ENCODE data around the gene FBP2.
"Not testable (repeated sequence)": the region's sequence is repeated elsewhere in the genome, so short reads cannot be mapped to it uniquely, and the experiment has no call there.

Gene FBP2

DNA sequence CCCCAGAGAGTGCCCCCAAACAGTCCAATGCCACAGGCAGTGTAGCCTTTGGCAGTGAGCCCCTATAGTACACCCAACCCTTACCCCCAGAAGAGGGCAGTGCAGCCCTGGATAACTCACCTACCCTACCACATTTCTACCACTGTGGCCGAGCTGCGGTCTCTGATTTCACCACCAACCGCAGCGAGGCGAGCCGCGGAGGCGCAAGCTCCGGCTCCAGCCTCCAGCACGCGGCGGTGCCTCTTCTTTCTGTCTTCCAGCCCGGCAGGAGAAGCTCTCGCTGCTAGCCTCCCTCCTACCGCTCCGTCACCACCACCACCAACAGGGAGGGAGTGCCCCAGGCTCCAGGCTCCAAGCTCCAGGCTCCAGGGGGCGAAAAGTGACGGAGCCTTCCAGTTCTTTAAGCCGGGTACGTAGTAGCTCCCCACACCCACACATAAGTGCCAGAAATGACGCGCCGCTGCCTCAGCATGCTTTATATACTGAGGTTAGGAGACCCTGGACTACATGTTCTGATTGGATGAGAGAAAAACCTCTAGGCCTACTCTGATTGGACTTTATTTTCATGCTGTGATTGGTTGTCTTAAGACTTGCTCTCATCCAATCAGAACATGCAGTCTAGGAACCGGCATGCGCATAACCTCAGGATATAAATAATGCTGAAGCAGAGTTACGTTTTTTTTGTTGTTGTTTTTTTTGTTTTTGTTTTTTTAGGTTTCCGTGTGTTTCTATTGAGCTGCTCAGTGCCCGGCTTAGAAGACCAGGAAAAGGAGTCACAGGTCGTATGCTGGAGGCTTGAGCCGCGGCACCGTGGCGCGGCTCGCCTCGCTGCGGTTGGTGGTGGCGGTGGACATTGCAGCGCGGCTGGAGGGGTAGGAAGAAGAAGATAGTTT lies 38.9 kb downstream of the FBP2 start, which contains the start of gene PCAT7:
TSS of gene PCAT7 (plus strand) at position 645 of the 893 bp plus-strand sequence.
- peak within 1 kb of the TSS; percentile 74 for H3K27ac ChIP-seq (ENCODE audit: low read length)
- H3K4me1 ChIP-seq (ENCODE audit: control insufficient read depth, low read depth, low read length): peaks cover 4% of the 10 kb centered on the region
- H3K27me3 ChIP-seq (ENCODE audit: control insufficient read depth, insufficient read depth, low read length): no peaks in the 10 kb centered on the region
- peak within 1 kb of the TSS; percentile 87 for H3K4me3 ChIP-seq (ENCODE audit: low read length)
- H3K9ac ChIP-seq (ENCODE audit: low read length): peak within 1 kb of the TSS; percentile 88
- peaks cover 8% of the 10 kb centered on the region for H3K36me3 ChIP-seq (ENCODE audit: control insufficient read depth, low read depth, low read length)
- no peaks in the 10 kb centered on the region for H3K9me3 ChIP-seq (ENCODE audit: control insufficient read depth, low read depth, low read length)

DNA sequence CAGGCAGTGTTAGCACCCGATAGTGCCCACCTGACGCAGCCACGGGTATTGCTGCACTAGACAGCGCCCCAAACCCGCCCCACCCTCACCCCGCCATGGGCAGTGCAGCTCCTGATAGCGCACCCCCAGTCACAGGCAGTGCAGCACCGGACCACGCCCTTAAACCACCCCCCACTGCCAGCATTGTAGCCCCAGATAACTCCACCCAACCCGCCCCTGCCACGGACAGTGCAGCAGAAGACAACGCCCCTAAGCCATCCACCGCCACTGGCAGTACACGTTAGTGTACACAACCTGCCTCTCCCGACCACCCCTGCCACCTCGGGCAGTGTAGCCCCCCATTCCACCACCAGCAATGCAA lies 39.6 kb downstream of the FBP2 start:
- peaks cover 4% of the 10 kb centered on the region for H3K4me1 ChIP-seq (ENCODE audit: control insufficient read depth, low read depth, low read length)
- peaks cover 2% of the 10 kb centered on the region for H3K36me3 ChIP-seq (ENCODE audit: control insufficient read depth, low read depth, low read length)
- H3K27ac ChIP-seq (ENCODE audit: low read length): no peak overlapping the region
- H3K9me3 ChIP-seq (ENCODE audit: control insufficient read depth, low read depth, low read length): no peaks in the 10 kb centered on the region
- peak overlapping the region; percentile 87 for H3K4me3 ChIP-seq (ENCODE audit: low read length)
- no peaks in the 10 kb centered on the region for H3K27me3 ChIP-seq (ENCODE audit: control insufficient read depth, insufficient read depth, low read length)
- peak overlapping the region; percentile 88 for H3K9ac ChIP-seq (ENCODE audit: low read length)

DNA sequence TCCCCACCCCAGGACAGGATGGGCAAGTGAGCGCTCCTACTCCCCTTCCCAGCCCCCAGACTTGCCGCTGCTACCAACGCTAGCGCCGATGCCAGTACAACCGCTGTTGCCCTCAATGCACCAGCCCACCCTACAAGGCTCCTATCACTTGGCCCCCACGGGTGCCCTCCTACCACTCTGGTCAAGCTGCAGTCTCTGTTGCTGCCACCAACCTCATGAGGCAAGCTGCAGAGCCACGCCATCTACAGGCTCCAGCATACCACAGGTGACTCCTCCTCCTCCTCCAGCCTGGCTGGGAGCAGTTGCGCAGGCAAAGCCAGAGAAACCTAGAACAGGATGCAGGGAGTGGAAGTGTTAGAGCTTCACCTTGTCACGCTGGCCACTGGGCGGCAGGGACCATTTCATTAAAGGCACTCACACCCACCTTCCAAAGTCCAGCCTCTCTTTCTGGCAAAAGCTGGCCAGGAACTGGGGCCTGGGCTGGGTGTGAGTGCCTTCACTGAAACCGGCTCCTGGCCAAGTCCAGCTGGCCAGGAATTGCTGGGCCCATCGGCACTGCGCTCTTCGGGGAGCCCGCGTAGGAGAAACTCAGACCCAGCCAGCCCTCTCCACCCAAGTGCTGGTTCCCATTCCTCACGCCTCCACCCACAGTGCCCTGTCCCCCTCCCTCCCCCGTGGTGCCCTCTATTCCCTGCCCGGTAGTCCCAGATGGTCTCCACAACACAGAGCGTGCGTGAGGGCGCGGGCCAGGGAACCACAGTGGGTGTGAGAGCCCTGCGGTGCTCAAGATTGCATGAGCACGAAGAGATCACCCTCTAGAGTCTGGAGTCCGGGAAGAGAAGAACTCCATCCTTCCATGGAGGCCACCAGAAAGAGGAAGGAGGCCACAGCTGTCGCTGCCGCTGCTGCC lies 40.3 kb downstream of the FBP2 start:
- Histone ChIP-seq H3K4me1 (ENCODE audit: control insufficient read depth, low read depth, low read length) (peaks cover 4% of the 10 kb centered on the region), H3K4me3 (ENCODE audit: low read length) (no peak overlapping the region), H3K9ac (ENCODE audit: low read length) (no peak overlapping the region), H3K27me3 (ENCODE audit: control insufficient read depth, insufficient read depth, low read length) (no peaks in the 10 kb centered on the region), H3K36me3 (ENCODE audit: control insufficient read depth, low read depth, low read length) (no peaks in the 10 kb centered on the region), H3K9me3 (ENCODE audit: control insufficient read depth, low read depth, low read length) (no peaks in the 10 kb centered on the region), H3K27ac (ENCODE audit: low read length) (no peak overlapping the region)

DNA sequence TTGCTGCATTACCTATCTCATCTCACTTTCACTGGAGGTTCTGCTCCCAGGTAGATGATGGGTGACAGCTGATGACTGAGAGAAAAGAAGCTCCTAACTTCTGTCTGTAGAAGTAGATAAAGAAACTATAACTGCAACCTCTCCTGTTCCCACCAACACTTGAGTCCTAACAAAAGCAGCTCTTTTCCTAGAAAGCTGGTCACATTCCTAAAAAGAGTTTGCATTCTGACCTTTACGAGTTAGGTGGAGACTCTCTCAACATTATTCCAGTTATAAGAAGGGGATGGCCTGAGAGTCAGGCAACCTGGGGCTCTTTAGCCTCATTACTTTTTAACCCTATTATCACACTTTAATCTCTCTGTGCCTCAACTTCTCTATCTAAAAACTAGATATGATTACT lies 47.7 kb downstream of the FBP2 start:
- Histone ChIP-seq H3K9me3 (ENCODE audit: control insufficient read depth, low read depth, low read length) (no peaks in the 10 kb centered on the region), H3K36me3 (ENCODE audit: control insufficient read depth, low read depth, low read length) (no peaks in the 10 kb centered on the region), H3K27me3 (ENCODE audit: control insufficient read depth, insufficient read depth, low read length) (no peaks in the 10 kb centered on the region), H3K27ac (ENCODE audit: low read length) (no peak overlapping the region), H3K4me3 (ENCODE audit: low read length) (no peak overlapping the region), H3K4me1 (ENCODE audit: control insufficient read depth, low read depth, low read length) (no peaks in the 10 kb centered on the region), H3K9ac (ENCODE audit: low read length) (no peak overlapping the region)

DNA sequence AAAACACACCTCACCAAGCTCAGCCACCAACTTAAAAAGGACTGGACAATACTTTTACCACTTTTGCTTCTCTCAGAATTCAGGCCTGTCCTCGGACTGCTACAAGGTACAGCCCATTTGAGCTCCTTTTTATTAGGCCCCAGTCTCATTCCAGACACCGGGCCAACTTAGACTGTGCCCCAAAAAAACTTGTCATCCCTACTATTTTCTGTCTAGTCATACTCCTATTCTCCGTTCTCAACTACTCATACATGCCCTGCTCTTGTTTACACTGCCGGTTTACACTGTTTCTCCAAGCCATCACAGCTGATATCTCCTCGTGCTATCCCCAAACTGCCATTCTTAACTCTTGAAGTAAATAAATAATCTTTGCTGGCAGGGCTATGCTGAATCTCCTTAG lies 49.3 kb downstream of the FBP2 start:
- H3K9ac ChIP-seq (ENCODE audit: low read length); H3K4me3 ChIP-seq (ENCODE audit: low read length); H3K27me3 ChIP-seq (ENCODE audit: control insufficient read depth, insufficient read depth, low read length); H3K27ac ChIP-seq (ENCODE audit: low read length); H3K4me1 ChIP-seq (ENCODE audit: control insufficient read depth, low read depth, low read length); H3K36me3 ChIP-seq (ENCODE audit: control insufficient read depth, low read depth, low read length); H3K9me3 ChIP-seq (ENCODE audit: control insufficient read depth, low read depth, low read length): not testable (repeated sequence)

DNA sequence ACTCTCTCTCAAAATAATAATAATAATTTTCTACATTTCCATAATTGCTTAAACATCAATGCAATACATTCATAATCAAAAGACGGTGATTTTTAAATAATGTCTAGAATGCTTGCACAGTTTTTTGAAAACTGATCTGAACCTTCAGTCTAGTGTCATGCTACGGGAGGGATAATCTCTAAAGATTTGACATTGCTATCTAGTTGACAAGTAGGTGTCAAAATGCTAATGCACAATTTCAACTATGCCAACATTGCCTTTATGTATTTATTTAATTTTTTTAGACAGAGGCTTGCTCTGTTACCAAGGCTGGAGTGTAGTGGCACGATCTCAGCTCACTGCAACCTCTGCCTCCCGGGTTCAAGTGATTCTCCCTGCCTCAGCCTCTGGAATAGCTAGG lies 54.7 kb downstream of the FBP2 start:
- H3K9me3 ChIP-seq (ENCODE audit: control insufficient read depth, low read depth, low read length): no peaks in the 10 kb centered on the region
- no peaks in the 10 kb centered on the region for H3K4me1 ChIP-seq (ENCODE audit: control insufficient read depth, low read depth, low read length)
- H3K9ac ChIP-seq (ENCODE audit: low read length): no peak overlapping the region
- H3K4me3 ChIP-seq (ENCODE audit: low read length): no peak overlapping the region
- H3K27me3 ChIP-seq (ENCODE audit: control insufficient read depth, insufficient read depth, low read length): no peaks in the 10 kb centered on the region
- H3K36me3 ChIP-seq (ENCODE audit: control insufficient read depth, low read depth, low read length): no peaks in the 10 kb centered on the region
- H3K27ac ChIP-seq (ENCODE audit: low read length): no peak overlapping the region

DNA sequence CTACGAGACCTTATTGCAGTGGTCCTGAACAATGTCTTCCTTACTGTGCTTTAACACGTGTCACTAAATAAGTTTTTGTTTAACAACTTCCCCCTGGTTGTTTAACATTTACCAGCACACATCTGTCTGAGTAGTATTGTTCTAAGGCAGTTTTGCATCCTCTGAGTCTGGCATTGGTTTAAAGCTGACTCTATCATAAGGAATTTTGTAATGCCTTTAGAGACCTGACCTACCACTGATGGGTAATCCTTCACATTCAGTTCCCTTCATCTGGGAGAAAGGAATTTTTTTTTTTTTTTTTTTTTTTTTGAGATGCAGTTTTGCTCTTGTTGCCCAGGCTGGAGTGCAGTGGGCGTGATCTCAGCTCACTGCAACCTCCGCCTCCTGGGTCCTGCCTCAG lies 58.7 kb downstream of the FBP2 start:
- Histone ChIP-seq H3K4me1 (ENCODE audit: control insufficient read depth, low read depth, low read length) (no peaks in the 10 kb centered on the region), H3K36me3 (ENCODE audit: control insufficient read depth, low read depth, low read length) (no peaks in the 10 kb centered on the region), H3K9me3 (ENCODE audit: control insufficient read depth, low read depth, low read length) (no peaks in the 10 kb centered on the region), H3K27me3 (ENCODE audit: control insufficient read depth, insufficient read depth, low read length) (no peaks in the 10 kb centered on the region), H3K27ac (ENCODE audit: low read length) (no peak overlapping the region), H3K4me3 (ENCODE audit: low read length) (no peak overlapping the region), H3K9ac (ENCODE audit: low read length) (no peak overlapping the region)

DNA sequence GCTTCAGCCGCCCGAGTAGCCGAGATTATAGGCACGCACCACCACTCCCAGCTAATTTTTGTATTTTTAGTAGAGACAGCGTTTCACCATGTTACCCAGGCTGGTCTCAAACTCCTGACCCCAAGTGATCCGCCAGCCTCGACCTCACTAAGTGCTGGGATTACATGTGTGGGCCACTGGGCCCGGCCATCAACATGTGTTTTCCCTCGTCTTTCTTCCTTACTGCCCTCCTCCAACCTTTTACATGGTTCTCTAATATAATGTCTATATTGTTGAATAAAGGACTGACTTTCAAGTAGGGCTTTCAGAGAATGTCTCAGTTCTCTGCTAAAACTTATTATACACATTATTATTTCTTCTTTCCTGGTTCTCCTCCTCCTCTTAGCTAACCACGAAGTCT lies 60.0 kb downstream of the FBP2 start:
- Histone ChIP-seq H3K9me3 (ENCODE audit: control insufficient read depth, low read depth, low read length) (no peaks in the 10 kb centered on the region), H3K9ac (ENCODE audit: low read length) (no peak overlapping the region), H3K27me3 (ENCODE audit: control insufficient read depth, insufficient read depth, low read length) (no peaks in the 10 kb centered on the region), H3K4me3 (ENCODE audit: low read length) (no peak overlapping the region), H3K27ac (ENCODE audit: low read length) (no peak overlapping the region), H3K4me1 (ENCODE audit: control insufficient read depth, low read depth, low read length) (no peaks in the 10 kb centered on the region), H3K36me3 (ENCODE audit: control insufficient read depth, low read depth, low read length) (no peaks in the 10 kb centered on the region)

DNA sequence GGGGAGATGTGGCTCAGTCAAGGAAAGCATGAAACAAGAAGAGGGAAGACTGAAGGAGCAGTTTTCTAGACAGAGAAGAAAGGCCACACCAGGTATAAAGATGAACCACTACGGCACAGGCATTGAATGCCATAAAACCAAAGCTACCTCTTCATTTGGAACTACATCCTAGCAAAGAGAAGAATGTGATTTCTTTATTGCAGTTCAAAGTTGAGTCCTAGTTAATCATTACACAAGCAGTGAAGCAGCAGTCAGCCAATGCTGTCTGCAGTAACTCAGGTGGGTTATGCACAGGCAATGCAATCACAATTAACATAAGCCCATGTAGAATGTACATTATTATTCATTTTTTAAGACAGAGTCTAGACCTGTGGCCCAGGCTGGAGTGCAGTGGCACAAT lies 60.5 kb downstream of the FBP2 start:
- H3K4me3 ChIP-seq (ENCODE audit: low read length): no peak overlapping the region
- no peaks in the 10 kb centered on the region for H3K9me3 ChIP-seq (ENCODE audit: control insufficient read depth, low read depth, low read length)
- H3K4me1 ChIP-seq (ENCODE audit: control insufficient read depth, low read depth, low read length): no peaks in the 10 kb centered on the region
- no peak overlapping the region for H3K9ac ChIP-seq (ENCODE audit: low read length)
- no peak overlapping the region for H3K27ac ChIP-seq (ENCODE audit: low read length)
- H3K36me3 ChIP-seq (ENCODE audit: control insufficient read depth, low read depth, low read length): no peaks in the 10 kb centered on the region
- no peaks in the 10 kb centered on the region for H3K27me3 ChIP-seq (ENCODE audit: control insufficient read depth, insufficient read depth, low read length)

DNA sequence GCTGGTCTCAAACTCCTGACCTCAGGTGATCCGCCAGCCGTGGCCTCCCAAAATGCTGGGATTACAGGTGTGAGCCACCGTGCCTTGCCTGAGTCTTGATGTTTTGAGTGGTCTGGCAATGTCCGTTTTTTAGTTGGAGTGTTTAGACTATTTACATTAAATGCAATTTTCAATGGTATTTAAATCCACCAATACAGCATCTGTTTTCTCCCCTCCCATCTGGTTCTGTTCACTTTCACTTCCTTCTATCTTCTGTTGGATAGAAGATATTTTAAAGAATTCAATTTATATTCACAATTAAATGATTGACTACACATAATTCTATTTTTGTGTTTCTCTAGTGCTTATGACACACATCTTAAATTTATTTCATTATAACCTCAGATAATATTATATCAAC lies 64.7 kb downstream of the FBP2 start:
- Histone ChIP-seq H3K27ac (ENCODE audit: low read length) (no peak overlapping the region), H3K4me3 (ENCODE audit: low read length) (no peak overlapping the region), H3K36me3 (ENCODE audit: control insufficient read depth, low read depth, low read length) (no peaks in the 10 kb centered on the region), H3K9ac (ENCODE audit: low read length) (no peak overlapping the region), H3K27me3 (ENCODE audit: control insufficient read depth, insufficient read depth, low read length) (no peaks in the 10 kb centered on the region), H3K4me1 (ENCODE audit: control insufficient read depth, low read depth, low read length) (no peaks in the 10 kb centered on the region), H3K9me3 (ENCODE audit: control insufficient read depth, low read depth, low read length) (no peaks in the 10 kb centered on the region)

DNA sequence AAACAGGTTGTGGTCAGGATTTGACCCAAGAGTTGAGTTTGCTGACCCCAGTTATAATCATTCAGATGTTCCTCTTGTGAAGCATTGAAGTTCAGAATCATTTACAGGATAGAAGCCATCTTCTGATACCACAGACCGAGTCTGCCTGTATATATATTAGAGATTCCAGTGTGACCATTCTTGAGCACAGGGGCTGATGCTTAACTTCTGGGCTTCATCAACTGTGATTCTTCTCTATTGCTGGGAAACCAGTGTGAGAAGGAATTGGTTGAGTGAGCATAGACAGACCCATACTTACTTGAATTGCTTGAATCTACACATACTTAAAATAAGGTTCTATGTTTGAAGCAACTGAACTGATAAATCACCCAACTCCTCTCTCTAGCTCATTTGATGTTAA lies 66.7 kb downstream of the FBP2 start:
- H3K27me3 ChIP-seq (ENCODE audit: control insufficient read depth, insufficient read depth, low read length): no peaks in the 10 kb centered on the region
- no peaks in the 10 kb centered on the region for H3K36me3 ChIP-seq (ENCODE audit: control insufficient read depth, low read depth, low read length)
- no peak overlapping the region for H3K9ac ChIP-seq (ENCODE audit: low read length)
- H3K4me1 ChIP-seq (ENCODE audit: control insufficient read depth, low read depth, low read length): no peaks in the 10 kb centered on the region
- H3K27ac ChIP-seq (ENCODE audit: low read length): no peak overlapping the region
- H3K9me3 ChIP-seq (ENCODE audit: control insufficient read depth, low read depth, low read length): no peaks in the 10 kb centered on the region
- H3K4me3 ChIP-seq (ENCODE audit: low read length): no peak overlapping the region
